B cell (primary cell): ENCODE data around the gene TDRD12.

Experiments
- CTCF ChIP-seq: fragments of 200-600 bp; IDR thresholded peaks from one replicate; pipeline ENCODE4 v1.8.0; 2022; ENCODE audit warnings: antibody characterized with exemption, mild to moderate bottlenecking
- EZH2 ChIP-seq: IDR thresholded peaks from 2 replicates; pipeline ENCODE4 v1.6.1; 2012; ENCODE audit warnings: borderline replicate concordance, low read depth, mild to moderate bottlenecking, moderate library complexity, low read length; ENCODE audit not compliant: insufficient read depth, poor library complexity, severe bottlenecking

- no peak for TF ChIP-seq CTCF
- TF ChIP-seq EZH2 = no peak
These were observed 151.4 kb downstream of the TDRD12 start for GRCh38 chr19:32870981-32871451.
